Measurements from ENCODE around the gene SUSD2.

The SUSD2 gene

DNA sequence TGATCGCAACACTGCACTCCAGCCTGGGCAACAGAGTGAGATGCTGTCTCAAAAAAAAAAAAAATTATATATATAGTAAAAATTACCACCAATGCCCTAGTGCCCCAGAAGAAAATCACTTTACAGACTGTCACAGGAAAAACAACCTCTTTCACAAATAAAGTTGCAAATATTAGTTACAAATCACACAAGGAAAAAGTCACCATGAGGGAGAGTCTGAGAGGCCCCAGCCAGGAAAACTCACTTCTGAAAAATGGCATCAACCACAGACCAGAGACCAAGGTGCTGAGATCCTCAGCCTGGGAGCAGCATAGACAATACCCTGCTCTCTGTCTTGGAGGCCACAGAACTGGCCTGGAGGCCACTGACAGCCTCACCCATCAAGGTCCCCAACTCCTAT is 43.2 kb downstream of the SUSD2 start:
- no peak for TF ChIP-seq GLIS3 (CRISPR knock-in tag; IDR thresholded peaks at IDR 0.05)
- no peak for TF ChIP-seq ZNF565 (CRISPR knock-in tag; conservative IDR thresholded peaks at IDR 0.05; ENCODE audit: low read depth)
- TF ChIP-seq TOX (CRISPR knock-in tag; IDR thresholded peaks at IDR 0.05; ENCODE audit: borderline replicate concordance), result no peak
- TF ChIP-seq RARB (CRISPR knock-in tag; IDR thresholded peaks at IDR 0.05), result no peak
- TF ChIP-seq BACH2 (CRISPR knock-in tag; IDR thresholded peaks at IDR 0.05; ENCODE audit: borderline replicate concordance), result no peak
- no peak for TF ChIP-seq SNAI2 (CRISPR knock-in tag; IDR thresholded peaks at IDR 0.05)
- TF ChIP-seq PPARA (CRISPR knock-in tag; IDR thresholded peaks at IDR 0.05; ENCODE audit: borderline replicate concordance), result no peak
- TF ChIP-seq, protein P1, sequence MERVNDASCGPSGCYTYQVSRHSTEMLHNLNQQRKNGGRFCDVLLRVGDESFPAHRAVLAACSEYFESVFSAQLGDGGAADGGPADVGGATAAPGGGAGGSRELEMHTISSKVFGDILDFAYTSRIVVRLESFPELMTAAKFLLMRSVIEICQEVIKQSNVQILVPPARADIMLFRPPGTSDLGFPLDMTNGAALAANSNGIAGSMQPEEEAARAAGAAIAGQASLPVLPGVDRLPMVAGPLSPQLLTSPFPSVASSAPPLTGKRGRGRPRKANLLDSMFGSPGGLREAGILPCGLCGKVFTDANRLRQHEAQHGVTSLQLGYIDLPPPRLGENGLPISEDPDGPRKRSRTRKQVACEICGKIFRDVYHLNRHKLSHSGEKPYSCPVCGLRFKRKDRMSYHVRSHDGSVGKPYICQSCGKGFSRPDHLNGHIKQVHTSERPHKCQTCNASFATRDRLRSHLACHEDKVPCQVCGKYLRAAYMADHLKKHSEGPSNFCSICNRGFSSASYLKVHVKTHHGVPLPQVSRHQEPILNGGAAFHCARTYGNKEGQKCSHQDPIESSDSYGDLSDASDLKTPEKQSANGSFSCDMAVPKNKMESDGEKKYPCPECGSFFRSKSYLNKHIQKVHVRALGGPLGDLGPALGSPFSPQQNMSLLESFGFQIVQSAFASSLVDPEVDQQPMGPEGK (CRISPR knock-in tag; IDR thresholded peaks at IDR 0.05; ENCODE audit: borderline replicate concordance), result no peak
- TF ChIP-seq CSDC2 (CRISPR knock-in tag; IDR thresholded peaks at IDR 0.05), result no peak
- ATAC-seq, result no peak

DNA sequence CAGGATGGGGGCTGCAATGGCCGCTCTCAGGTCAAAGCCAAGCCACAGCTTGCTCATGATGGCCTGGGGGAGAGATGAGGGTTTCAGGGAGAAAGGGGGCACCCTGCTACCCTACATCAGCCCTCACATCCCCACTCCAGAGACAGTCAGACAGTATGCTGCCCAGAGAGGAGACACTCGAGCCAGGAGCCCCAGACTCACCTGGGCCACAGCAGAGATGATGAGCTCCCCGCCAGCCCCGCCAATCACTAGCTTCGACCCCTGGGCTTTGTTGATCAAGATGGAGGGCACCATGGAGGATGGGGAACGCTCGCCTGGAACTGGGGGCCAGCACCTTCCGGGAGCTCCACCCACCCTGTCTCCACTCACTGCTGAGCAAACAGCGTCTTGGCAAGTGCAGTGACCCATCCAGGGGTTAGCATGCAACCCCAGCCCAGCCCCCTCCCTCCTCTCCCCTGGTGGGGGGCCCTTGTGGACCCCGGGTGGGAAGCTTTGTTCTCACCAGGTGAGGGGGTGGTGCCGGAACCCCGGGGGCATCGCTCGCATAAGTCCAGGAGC is 43.8 kb downstream of the SUSD2 start:
- no peak for TF ChIP-seq SNAI2 (CRISPR knock-in tag; IDR thresholded peaks at IDR 0.05)
- TF ChIP-seq ZC3H10 (CRISPR knock-in tag; IDR thresholded peaks at IDR 0.05), result no peak
- TF ChIP-seq, protein P2, sequence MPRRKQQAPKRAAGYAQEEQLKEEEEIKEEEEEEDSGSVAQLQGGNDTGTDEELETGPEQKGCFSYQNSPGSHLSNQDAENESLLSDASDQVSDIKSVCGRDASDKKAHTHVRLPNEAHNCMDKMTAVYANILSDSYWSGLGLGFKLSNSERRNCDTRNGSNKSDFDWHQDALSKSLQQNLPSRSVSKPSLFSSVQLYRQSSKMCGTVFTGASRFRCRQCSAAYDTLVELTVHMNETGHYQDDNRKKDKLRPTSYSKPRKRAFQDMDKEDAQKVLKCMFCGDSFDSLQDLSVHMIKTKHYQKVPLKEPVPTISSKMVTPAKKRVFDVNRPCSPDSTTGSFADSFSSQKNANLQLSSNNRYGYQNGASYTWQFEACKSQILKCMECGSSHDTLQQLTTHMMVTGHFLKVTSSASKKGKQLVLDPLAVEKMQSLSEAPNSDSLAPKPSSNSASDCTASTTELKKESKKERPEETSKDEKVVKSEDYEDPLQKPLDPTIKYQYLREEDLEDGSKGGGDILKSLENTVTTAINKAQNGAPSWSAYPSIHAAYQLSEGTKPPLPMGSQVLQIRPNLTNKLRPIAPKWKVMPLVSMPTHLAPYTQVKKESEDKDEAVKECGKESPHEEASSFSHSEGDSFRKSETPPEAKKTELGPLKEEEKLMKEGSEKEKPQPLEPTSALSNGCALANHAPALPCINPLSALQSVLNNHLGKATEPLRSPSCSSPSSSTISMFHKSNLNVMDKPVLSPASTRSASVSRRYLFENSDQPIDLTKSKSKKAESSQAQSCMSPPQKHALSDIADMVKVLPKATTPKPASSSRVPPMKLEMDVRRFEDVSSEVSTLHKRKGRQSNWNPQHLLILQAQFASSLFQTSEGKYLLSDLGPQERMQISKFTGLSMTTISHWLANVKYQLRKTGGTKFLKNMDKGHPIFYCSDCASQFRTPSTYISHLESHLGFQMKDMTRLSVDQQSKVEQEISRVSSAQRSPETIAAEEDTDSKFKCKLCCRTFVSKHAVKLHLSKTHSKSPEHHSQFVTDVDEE (CRISPR knock-in tag; IDR thresholded peaks at IDR 0.05), result no peak
- TF ChIP-seq OSR1 (CRISPR knock-in tag; IDR thresholded peaks at IDR 0.05), result no peak
- TF ChIP-seq ZFP30 (CRISPR knock-in tag; IDR thresholded peaks at IDR 0.05), result no peak
- no peak for TF ChIP-seq ARNTL (CRISPR knock-in tag; IDR thresholded peaks at IDR 0.05; ENCODE audit: borderline replicate concordance, low read depth)
- no peak for TF ChIP-seq RARB (CRISPR knock-in tag; IDR thresholded peaks at IDR 0.05)
- TF ChIP-seq ZFP3 (CRISPR knock-in tag; IDR thresholded peaks at IDR 0.05), result no peak
- no peak for TF ChIP-seq BACH2 (CRISPR knock-in tag; IDR thresholded peaks at IDR 0.05; ENCODE audit: borderline replicate concordance)
- TF ChIP-seq ZNF565 (CRISPR knock-in tag; conservative IDR thresholded peaks at IDR 0.05; ENCODE audit: low read depth), result no peak
- TF ChIP-seq, protein P3, sequence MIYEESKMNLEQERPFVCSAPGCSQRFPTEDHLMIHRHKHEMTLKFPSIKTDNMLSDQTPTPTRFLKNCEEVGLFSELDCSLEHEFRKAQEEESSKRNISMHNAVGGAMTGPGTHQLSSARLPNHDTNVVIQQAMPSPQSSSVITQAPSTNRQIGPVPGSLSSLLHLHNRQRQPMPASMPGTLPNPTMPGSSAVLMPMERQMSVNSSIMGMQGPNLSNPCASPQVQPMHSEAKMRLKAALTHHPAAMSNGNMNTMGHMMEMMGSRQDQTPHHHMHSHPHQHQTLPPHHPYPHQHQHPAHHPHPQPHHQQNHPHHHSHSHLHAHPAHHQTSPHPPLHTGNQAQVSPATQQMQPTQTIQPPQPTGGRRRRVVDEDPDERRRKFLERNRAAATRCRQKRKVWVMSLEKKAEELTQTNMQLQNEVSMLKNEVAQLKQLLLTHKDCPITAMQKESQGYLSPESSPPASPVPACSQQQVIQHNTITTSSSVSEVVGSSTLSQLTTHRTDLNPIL (CRISPR knock-in tag; IDR thresholded peaks at IDR 0.05; ENCODE audit: low read depth), result no peak
- no peak for TF ChIP-seq TOX (CRISPR knock-in tag; IDR thresholded peaks at IDR 0.05; ENCODE audit: borderline replicate concordance)
- no peak for TF ChIP-seq GLIS3 (CRISPR knock-in tag; IDR thresholded peaks at IDR 0.05)
- TF ChIP-seq, protein P4, sequence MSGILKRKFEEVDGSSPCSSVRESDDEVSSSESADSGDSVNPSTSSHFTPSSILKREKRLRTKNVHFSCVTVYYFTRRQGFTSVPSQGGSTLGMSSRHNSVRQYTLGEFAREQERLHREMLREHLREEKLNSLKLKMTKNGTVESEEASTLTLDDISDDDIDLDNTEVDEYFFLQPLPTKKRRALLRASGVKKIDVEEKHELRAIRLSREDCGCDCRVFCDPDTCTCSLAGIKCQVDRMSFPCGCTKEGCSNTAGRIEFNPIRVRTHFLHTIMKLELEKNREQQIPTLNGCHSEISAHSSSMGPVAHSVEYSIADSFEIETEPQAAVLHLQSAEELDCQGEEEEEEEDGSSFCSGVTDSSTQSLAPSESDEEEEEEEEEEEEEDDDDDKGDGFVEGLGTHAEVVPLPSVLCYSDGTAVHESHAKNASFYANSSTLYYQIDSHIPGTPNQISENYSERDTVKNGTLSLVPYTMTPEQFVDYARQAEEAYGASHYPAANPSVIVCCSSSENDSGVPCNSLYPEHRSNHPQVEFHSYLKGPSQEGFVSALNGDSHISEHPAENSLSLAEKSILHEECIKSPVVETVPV (CRISPR knock-in tag; IDR thresholded peaks at IDR 0.05), result no peak
- TF ChIP-seq, protein P5, sequence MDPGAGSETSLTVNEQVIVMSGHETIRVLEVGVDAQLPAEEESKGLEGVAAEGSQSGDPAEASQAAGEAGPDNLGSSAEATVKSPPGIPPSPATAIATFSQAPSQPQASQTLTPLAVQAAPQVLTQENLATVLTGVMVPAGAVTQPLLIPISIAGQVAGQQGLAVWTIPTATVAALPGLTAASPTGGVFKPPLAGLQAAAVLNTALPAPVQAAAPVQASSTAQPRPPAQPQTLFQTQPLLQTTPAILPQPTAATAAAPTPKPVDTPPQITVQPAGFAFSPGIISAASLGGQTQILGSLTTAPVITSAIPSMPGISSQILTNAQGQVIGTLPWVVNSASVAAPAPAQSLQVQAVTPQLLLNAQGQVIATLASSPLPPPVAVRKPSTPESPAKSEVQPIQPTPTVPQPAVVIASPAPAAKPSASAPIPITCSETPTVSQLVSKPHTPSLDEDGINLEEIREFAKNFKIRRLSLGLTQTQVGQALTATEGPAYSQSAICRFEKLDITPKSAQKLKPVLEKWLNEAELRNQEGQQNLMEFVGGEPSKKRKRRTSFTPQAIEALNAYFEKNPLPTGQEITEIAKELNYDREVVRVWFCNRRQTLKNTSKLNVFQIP (CRISPR knock-in tag; IDR thresholded peaks at IDR 0.05; ENCODE audit: borderline replicate concordance, low read depth), result no peak
- TF ChIP-seq CSDC2 (CRISPR knock-in tag; IDR thresholded peaks at IDR 0.05), result no peak
- TF ChIP-seq TCF4 (CRISPR knock-in tag; IDR thresholded peaks at IDR 0.05; ENCODE audit: borderline replicate concordance), result no peak
- ATAC-seq, result no peak

DNA sequence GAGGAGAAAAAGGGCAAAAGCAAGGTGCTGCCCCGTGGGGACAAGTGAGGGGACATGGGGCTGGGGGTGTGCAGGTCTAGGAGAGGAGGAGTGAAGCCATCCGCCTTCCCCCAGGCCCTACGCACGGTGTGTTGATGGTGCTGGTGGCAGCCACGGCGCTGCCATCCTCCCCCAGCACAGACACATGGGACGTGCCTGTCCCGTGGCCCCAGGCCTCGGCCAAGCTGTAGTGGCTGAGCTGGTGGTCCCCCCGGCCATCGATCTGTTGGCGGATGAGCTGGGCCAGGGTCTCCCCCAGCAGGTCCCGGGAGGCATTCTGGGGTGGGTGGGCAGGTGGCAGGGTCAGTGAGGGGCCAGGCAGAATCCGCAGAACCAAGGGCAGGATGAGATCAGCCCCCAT is 44.7 kb downstream of the SUSD2 start:
- ATAC-seq, result no peak
- TF ChIP-seq OSR1 (CRISPR knock-in tag; IDR thresholded peaks at IDR 0.05) (no peak), ZNF565 (CRISPR knock-in tag; conservative IDR thresholded peaks at IDR 0.05; ENCODE audit: low read depth) (no peak), BACH2 (CRISPR knock-in tag; IDR thresholded peaks at IDR 0.05; ENCODE audit: borderline replicate concordance) (no peak), ZC3H10 (CRISPR knock-in tag; IDR thresholded peaks at IDR 0.05) (no peak), PPARA (CRISPR knock-in tag; IDR thresholded peaks at IDR 0.05; ENCODE audit: borderline replicate concordance) (no peak), ISL1 (CRISPR knock-in tag; IDR thresholded peaks at IDR 0.05) (no peak), TCF4 (CRISPR knock-in tag; IDR thresholded peaks at IDR 0.05; ENCODE audit: borderline replicate concordance) (no peak), ARNTL (CRISPR knock-in tag; IDR thresholded peaks at IDR 0.05; ENCODE audit: borderline replicate concordance, low read depth) (no peak), ZFP3 (CRISPR knock-in tag; IDR thresholded peaks at IDR 0.05) (no peak), ESRRG (CRISPR knock-in tag; IDR thresholded peaks at IDR 0.05) (no peak), ZNF8 (CRISPR knock-in tag; IDR thresholded peaks at IDR 0.05) (no peak), ZFP30 (CRISPR knock-in tag; IDR thresholded peaks at IDR 0.05) (no peak)
- TF ChIP-seq, protein P4 (CRISPR knock-in tag; IDR thresholded peaks at IDR 0.05), result no peak
- TF ChIP-seq, protein P2 (CRISPR knock-in tag; IDR thresholded peaks at IDR 0.05), result no peak

All from SK-N-SH treated with all-trans-retinoic acid at 6 μM for 48 hours (cell line).